A673 (cell line): Measurements from ENCODE around the gene EIF5A.

Source experiments
- CTCF ChIP-seq: fragments of 300-800, 200-600 bp; sonication (generic); conservative IDR thresholded peaks from 2 replicates; pipeline ENCODE4 v1.5.1; 2017; ENCODE audit warnings: low read depth, mild to moderate bottlenecking, antibody characterized with exemption, low read length, moderate library complexity, mixed read lengths
- EZH2 ChIP-seq: fragments of 200-600 bp; sonication (generic); IDR thresholded peaks from 2 replicates; pipeline ENCODE4 v1.6.1; 2017; ENCODE audit warnings: borderline replicate concordance, low read depth, mild to moderate bottlenecking, mixed read lengths, antibody characterized with exemption, low read length; ENCODE audit not compliant: poor library complexity, severe bottlenecking

GRCh38 chr17:7327501-7327900 is 20.1 kb downstream of the EIF5A start:
- TF ChIP-seq CTCF, result no peak
- TF ChIP-seq EZH2, result no peak
